ENCODE data around the gene ENTPD6. TPM values are rescaled to one million over a fixed set of nuclear protein-coding genes. Genes with fewer than 3 reads are reported as not detected.
"Not testable (repeated sequence)": the region's sequence is repeated elsewhere in the genome, so short reads cannot be mapped to it uniquely, and the experiment has no call there.

The ENTPD6 gene
- total RNA-seq: 10 to 100 TPM; 37.7 to 58.2 (median 53.1) TPM

DNA sequence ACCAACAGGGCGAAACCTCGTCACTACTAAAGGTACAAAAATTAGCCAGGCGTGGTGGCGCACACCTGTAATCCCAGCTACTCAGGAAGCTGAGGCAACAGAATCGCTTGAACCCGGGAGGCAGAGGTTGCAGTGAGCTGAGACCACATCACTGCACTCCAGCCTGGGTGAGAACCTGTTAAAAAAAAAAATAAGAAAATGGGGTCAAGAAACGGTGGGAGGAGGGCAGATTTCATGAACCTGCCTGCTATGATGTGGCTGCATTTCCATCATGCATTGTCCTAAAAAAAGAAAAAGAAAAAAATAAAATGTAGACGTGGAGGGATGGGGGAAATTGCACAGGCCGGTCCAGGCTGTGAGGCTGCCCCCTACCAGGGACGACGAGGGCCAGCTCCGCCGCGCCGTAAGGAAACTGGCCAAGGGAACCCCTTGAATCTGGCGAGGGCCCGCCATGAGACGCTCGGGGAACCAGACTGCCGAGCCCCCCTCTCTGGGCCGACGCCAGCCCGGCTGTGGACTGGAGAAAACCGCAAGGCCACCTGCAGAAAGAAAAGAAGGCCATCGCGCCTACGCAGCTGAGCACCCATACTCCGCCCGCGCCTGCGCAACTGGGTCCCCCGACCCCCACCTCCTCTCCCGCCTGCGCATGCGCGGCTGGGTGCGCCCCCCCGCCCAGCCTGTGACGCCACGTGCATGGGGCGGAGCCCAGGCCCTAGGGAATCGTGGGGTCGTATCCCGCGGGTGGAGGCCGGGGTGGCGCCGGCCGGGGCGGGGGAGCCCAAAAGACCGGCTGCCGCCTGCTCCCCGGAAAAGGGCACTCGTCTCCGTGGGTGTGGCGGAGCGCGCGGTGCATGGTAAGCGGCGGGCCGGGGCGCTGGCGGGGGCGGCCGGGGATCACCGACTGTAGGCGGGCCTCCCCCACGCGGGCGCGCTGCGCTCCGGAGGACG, at the start of gene ENTPD6:
ENTPD6 (plus strand) TSS at position 699 of the 948 bp plus-strand sequence. CDS start 10,825 bp downstream, outside the sequence.
- Histone ChIP-seq H3K4me3 (peak within 1 kb of the TSS; percentile 53 to 99 (median 93)), H3K4me1 (replicated peaks in 1 of 2) (peaks cover 6 to 16% of the 10 kb centered on the region in 2 donors), H3K27ac (peak within 1 kb of the TSS; percentile 86 to 92)
- in situ Hi-C loops (cut with MboI; ENCODE audit: low pct_unique_long_range_greater_than_20kb in 2 of 9, low sequenced_read_pairs in 9 of 9, unreplicated experiment in 9 of 9): loop anchor here in 2 of 9 experiments (25.0 kb wide), 1 partner anchor 208 kb away; the partner anchor contains the start of gene APMAP (in 2 of the 2)
- peak; percentile 60 to 86 (median 84) for ATAC-seq (replicated peaks in 6 of 8)
- WGBS, 10 experiments: 0 to 40% (median 23%) methylated on average over 1 to 12 of the region's 75 CpGs; no CpG with 5 or more reads in 1 of the 10 experiments

DNA sequence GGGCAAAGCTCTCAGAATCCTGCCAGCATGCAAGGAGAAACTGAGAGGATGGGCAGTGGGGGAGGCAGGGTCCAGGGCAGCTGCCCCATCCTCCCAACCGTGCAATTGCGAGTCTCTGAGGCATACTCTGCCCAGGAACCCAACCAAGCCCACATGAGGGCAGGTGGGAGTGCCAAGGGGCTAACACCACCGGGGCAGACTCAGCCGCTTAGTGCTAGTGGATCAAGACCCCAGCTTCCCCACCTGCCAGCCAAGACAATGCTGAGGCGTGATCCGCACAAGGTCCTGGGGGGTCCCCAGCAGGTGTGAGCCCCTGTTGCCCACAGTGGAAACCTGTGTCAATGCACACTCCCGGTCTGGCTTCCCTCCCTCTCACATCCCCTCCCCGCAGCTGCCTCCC, 48.5 kb upstream of the ENTPD6 start:
- in situ Hi-C loops (cut with MboI; ENCODE audit: low pct_unique_long_range_greater_than_20kb in 2 of 9, low sequenced_read_pairs in 9 of 9, unreplicated experiment in 9 of 9): no loop called here

DNA sequence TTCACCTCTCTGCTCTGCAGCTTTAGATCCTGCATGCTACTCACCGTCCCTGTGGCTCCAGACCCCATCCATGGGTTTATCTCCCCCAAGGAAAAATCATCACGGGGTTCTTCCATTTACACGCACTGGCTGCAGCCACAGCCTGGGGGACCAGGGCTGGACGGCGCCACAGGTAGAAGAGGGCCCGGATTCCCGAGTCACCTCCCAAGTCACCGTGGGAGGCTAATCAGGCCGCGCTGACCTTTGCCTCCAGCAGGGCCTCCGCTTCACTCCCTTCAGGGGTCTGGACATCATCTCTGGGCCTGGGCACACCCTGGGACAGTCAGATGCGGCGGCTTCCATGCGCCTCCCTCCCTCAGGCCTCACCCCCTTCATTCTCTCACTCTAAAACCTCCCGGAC, 47.8 kb upstream of the ENTPD6 start:
- H3K4me1 ChIP-seq (replicated peaks in 1 of 2): peaks cover 4 to 12% of the 10 kb centered on the region in 2 donors
- H3K4me3 ChIP-seq: no peak overlapping the region
- in situ Hi-C loops (cut with MboI; ENCODE audit: low pct_unique_long_range_greater_than_20kb in 2 of 9, low sequenced_read_pairs in 9 of 9, unreplicated experiment in 9 of 9): no loop called here
- no peak for ATAC-seq (replicated peaks in 6 of 8)
- no peak overlapping the region for H3K27ac ChIP-seq
- WGBS, 10 experiments: 77 to 100% (median 87%) methylated on average over 2 to 8 of the region's 15 CpGs; no CpG with 5 or more reads in 5 of the 10 experiments

More for the DNA sequence above, 48.5 kb upstream of the ENTPD6 start:
- H3K4me1 ChIP-seq (replicated peaks in 1 of 2): peaks cover 4 to 12% of the 10 kb centered on the region in 2 donors
- ATAC-seq (replicated peaks in 6 of 8): no peak
- H3K4me3 ChIP-seq: no peak overlapping the region
- H3K27ac ChIP-seq: no peak overlapping the region
- 86 to 100% (median 94%) methylated on average over 1 to 8 of the region's 8 CpGs; no CpG with 5 or more reads in 4 of the 10 experiments for WGBS, 10 experiments

DNA sequence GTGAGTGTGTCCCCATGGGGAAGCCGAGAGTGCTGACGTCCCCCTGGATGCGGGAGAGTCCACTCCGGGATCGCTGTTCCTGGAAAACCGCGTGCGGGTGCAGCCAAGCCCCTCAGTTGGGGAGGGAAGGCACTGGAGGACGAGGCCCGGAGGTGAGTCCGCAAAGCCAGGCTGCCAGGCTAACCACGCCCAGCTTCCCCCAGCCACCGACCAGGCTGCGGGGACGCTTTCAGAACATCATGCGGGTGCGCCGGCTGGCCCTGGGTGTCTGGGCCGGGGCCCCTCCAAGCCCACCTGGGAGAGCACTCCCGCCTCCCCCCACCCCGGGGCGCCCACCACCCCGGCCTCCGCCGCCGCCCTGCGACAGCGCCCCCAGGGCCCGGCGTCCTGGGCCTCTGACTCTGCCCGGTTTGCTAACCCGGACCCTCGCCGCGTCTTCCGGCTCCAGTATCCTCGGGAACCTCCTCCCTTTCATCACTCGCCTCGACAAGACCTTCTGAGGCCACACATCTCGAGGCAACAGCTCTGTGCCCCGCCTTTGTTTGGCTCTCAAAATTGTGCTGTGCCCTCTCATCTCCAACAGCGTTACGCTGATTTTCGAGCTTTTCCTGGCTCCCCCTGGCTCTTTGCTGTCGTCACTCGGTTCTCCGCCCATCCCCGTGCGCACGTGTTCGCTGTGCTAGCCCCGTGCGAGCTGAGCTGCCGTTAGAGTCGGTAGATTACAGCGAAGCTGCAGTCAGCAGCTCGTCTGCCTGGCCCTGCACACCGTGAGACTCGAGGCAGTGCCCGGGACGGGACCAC, 47.1 kb upstream of the ENTPD6 start:
- no peak overlapping the region for H3K27ac ChIP-seq
- 4 to 80% (median 22%) methylated on average over 1 to 18 of the region's 61 CpGs; no CpG with 5 or more reads in 5 of the 10 experiments for WGBS, 10 experiments
- peak overlapping the region in 1 of 5 donors; percentile 12 for H3K4me3 ChIP-seq
- ATAC-seq (replicated peaks in 6 of 8): peak; percentile 41 to 98 (median 83)
- in situ Hi-C loops (cut with MboI; ENCODE audit: low pct_unique_long_range_greater_than_20kb in 2 of 9, low sequenced_read_pairs in 9 of 9, unreplicated experiment in 9 of 9): no loop called here
- H3K4me1 ChIP-seq (replicated peaks in 1 of 2): peaks cover 4 to 12% of the 10 kb centered on the region in 2 donors

DNA sequence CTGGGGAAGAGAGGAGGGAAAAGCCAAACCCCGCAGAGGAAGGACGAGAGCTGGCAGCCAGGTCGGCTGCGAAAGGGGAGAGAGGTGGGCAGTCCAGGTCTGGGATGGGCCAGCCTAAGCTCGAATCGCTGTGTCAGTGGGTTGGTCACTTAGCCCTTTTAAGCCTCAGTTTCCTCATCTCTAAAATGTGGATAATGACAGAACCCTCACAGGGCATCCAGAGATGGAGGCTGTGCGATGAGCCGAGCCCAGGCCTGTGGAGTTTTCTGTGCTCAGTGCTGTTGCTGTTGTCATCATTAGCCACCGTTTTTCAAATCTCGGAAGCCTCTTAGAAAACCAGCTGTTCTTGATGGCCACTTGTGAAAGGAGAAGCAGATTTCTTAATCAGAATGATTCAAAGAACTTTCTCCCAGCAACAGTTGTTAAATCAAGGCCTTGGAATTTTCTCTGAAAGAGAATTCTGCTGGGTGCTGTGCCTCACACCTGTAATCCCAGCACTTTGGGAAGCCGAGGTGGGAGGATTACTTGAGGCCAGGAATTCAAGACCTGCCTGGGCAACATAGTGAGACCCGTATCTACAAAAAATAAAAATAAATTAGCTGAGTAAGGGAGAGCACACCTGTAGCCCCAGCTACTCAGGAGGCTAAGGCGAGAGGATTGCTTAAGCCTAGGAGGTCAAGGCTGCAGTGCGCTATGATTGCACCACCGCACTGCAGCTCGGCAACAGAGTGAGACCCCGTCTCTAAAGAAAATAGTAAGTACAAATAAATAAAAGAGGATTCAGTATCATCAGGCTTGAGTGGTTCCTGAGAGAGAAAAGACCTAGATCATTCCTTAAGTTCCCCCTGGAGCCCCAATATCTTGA, 46.3 kb upstream of the ENTPD6 start:
- ATAC-seq (replicated peaks in 6 of 8): peak in 1 of 8 experiments; percentile 2
- H3K4me3 ChIP-seq: no peak overlapping the region
- H3K4me1 ChIP-seq (replicated peaks in 1 of 2): peaks cover 4 to 12% of the 10 kb centered on the region in 2 donors
- no peak overlapping the region for H3K27ac ChIP-seq
- in situ Hi-C loops (cut with MboI; ENCODE audit: low pct_unique_long_range_greater_than_20kb in 2 of 9, low sequenced_read_pairs in 9 of 9, unreplicated experiment in 9 of 9): no loop called here
- 47 to 91% (median 74%) methylated on average over 4 to 9 of the region's 17 CpGs; no CpG with 5 or more reads in 2 of the 10 experiments for WGBS, 10 experiments

DNA sequence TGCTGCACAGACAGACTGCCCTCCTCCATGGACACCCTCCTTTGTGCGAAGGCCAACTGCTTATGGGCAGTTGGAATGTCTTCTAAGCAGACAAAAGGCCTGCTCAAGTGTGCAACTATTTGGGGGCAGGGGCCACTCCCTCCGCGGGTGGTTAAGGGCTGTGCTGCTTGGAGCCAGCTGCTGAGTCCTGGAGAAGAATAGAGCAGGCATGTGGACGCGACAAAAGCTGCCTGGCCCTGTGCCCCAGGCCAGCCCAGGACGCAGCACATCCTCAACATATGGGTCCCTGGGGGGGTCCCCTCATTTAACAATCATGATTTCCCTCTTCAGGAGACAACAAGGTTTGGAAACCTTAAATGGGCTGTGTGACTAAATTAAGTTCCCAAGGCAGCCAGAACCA, 45.5 kb upstream of the ENTPD6 start:
- in situ Hi-C loops (cut with MboI; ENCODE audit: low pct_unique_long_range_greater_than_20kb in 2 of 9, low sequenced_read_pairs in 9 of 9, unreplicated experiment in 9 of 9): loop anchor here in 1 of 9 experiments (25.0 kb wide), 1 partner anchor 163 kb away; the partner anchor contains the start of gene APMAP
- 0 to 100% (median 16%) methylated on average over 1 to 3 of the region's 6 CpGs; no CpG with 5 or more reads in 4 of the 10 experiments for WGBS, 10 experiments
- Histone ChIP-seq H3K27ac (no peak overlapping the region), H3K4me3 (no peak overlapping the region), H3K4me1 (replicated peaks in 1 of 2) (peaks cover 4 to 12% of the 10 kb centered on the region in 2 donors)
- ATAC-seq (replicated peaks in 6 of 8): peak in 5 of 8 experiments; percentile 76 to 88 (median 83)

DNA sequence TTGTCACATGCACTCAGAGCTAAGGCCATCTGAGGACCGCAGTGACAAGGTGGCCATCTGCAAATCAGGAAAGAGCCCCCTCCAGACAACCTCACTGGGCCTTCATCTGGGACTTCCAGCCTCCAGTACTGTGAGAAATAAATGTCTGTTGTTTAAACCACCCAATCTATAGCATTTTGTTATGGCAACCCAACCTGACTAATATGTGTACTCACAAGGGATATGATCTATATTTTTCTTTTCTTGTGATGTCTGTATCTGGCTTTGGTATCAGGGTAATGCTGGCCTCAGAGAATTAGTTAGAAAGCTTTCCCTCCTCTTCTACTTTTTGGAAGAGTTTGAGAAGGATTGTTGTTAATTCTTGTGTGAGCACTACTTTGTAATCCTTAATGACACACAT, 37.5 kb upstream of the ENTPD6 start:
- Histone ChIP-seq H3K4me1 (replicated peaks in 1 of 2) (no peaks in the 10 kb centered on the region), H3K27ac (no peak overlapping the region), H3K4me3 (no peak overlapping the region)
- 40 to 100% (median 59%) methylated on average over 1 of the region's 1 CpG; no CpG with 5 or more reads in 6 of the 10 experiments for WGBS, 10 experiments
- in situ Hi-C loops (cut with MboI; ENCODE audit: low pct_unique_long_range_greater_than_20kb in 2 of 9, low sequenced_read_pairs in 9 of 9, unreplicated experiment in 9 of 9): loop anchor here in 1 of 9 experiments (25.0 kb wide), 1 partner anchor 171 kb away; the partner anchor contains the start of gene APMAP
- no peak for ATAC-seq (replicated peaks in 6 of 8)

DNA sequence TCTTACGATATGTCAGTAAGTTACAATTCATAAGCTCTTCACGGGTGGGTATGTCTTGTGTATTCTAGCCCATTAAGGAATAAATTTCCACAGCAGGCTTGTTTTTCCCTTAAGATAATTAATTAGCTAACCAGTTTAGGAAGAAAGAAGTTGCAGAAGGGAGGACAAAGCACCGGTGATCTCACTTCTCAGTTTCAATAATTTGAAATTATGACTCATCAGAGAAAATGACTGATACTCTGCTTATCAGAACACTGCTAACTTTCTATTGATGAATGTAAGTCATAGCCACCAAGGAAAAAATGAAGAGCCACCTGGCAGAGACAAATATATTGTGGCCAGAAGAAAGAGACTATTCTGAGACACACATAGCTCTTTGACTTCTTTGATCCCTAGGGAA, 35.0 kb upstream of the ENTPD6 start:
- H3K4me1 ChIP-seq (replicated peaks in 1 of 2): no peaks in the 10 kb centered on the region
- H3K4me3 ChIP-seq: no peak overlapping the region
- 19 to 88% (median 65%) methylated on average over 1 to 3 of the region's 3 CpGs; no CpG with 5 or more reads in 1 of the 10 experiments for WGBS, 10 experiments
- in situ Hi-C loops (cut with MboI; ENCODE audit: low pct_unique_long_range_greater_than_20kb in 2 of 9, low sequenced_read_pairs in 9 of 9, unreplicated experiment in 9 of 9): loop anchor here in 2 of 9 experiments (10.0 to 25.0 kb wide), 2 partner anchors 166 to 173 kb away; partner anchors contain the start of gene APMAP (in 2 of the 2)
- ATAC-seq (replicated peaks in 6 of 8): peak in 2 of 8 experiments; percentile 6 to 27
- no peak overlapping the region for H3K27ac ChIP-seq

DNA sequence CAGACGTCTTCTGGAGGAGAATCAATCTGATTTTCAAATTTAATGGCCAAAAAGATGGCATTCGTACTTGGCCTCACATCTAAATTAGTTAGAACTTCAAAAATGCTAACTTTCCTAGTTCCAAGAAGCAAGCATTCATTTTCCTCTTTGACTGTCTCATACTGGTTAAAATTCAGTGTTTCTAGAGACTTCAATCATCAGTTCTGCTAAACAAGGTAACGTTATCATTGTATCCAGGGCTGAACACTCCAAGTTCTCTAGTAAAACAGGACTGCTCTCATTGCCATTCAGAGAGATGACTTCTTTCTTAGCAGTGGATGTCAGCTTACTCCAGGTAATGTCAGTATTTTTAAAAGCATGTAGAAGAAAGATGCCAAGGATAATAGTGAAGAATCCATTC, 34.6 kb upstream of the ENTPD6 start:
- H3K27ac ChIP-seq: no peak overlapping the region
- no peak overlapping the region for H3K4me3 ChIP-seq
- ATAC-seq (replicated peaks in 6 of 8): no peak
- no peaks in the 10 kb centered on the region for H3K4me1 ChIP-seq (replicated peaks in 1 of 2)
- WGBS, 10 experiments: 0 to 62% (median 55%) methylated on average over 1 to 3 of the region's 3 CpGs
- in situ Hi-C loops (cut with MboI; ENCODE audit: low pct_unique_long_range_greater_than_20kb in 2 of 9, low sequenced_read_pairs in 9 of 9, unreplicated experiment in 9 of 9): loop anchor here in 2 of 9 experiments (10.0 to 25.0 kb wide), 2 partner anchors 166 to 174 kb away; partner anchors contain the start of gene APMAP (in 2 of the 2)

DNA sequence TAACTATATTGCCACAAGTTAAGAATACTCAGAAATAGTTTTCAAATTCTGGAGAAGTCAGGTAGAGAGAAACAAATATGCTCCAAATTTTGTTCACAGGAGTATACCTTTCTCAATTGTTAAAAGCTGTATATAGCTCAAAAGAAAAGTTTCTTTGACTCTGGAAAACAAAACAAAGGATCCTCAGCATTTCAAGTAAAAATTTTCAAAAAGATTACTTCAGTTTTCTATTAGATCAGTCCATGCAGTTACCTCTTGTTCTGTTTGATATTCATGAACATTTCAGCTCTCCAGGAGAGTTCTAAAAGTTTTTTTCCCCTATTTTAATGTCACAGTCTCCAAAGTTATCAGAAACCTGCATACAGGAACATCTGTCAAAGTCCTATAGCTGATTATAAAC, 30.4 kb upstream of the ENTPD6 start:
- Histone ChIP-seq H3K27ac (no peak overlapping the region), H3K4me1 (replicated peaks in 1 of 2) (no peaks in the 10 kb centered on the region), H3K4me3 (no peak overlapping the region)
- in situ Hi-C loops (cut with MboI; ENCODE audit: low pct_unique_long_range_greater_than_20kb in 2 of 9, low sequenced_read_pairs in 9 of 9, unreplicated experiment in 9 of 9): loop anchor here in 2 of 9 experiments (10.0 to 25.0 kb wide), 2 partner anchors 170 to 178 kb away; partner anchors contain the start of gene APMAP (in 2 of the 2)
- ATAC-seq (replicated peaks in 6 of 8): no peak

DNA sequence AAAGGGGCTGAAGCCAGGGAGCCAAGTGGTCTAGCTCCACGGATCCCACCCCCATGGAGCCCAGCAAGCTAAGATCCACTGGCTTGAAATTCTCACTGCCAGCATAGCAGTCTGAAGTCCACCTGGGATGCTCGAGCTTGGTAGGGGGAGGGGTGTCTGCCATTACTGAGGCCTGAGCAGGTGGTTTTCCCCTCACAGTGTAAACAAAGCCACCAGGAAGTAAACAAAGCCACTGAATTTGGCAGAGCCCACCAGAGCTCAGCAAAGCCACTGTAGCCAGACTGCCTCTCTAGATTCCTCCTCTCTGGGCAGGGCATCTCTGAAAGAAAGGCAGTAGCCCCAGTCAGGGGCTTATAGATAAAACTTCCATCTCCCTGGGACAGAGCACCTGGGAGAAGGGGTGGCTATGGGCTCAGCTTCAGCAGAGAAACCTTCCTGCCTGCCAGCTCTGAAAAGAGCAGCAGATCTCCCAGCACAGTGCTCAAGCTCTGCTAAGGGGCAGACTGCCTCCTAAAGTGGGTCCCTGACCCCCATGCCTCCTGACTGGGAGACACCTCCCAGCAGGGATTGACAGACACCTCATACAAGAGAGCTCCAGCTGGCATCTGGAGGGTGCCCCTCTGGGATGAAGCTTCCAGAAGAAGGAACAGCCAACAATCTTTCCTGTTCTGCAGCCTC, 29.3 kb upstream of the ENTPD6 start:
- in situ Hi-C loops (cut with MboI; ENCODE audit: low pct_unique_long_range_greater_than_20kb in 2 of 9, low sequenced_read_pairs in 9 of 9, unreplicated experiment in 9 of 9): loop anchor here in 2 of 9 experiments (10.0 to 25.0 kb wide), 2 partner anchors 171 to 179 kb away; partner anchors contain the start of gene APMAP (in 2 of the 2)
- H3K4me1 ChIP-seq (replicated peaks in 1 of 2); H3K27ac ChIP-seq; ATAC-seq (replicated peaks in 6 of 8); H3K4me3 ChIP-seq: not testable (repeated sequence)
- 20 to 83% (median 46%) methylated on average over 1 to 2 of the region's 2 CpGs; no CpG with 5 or more reads in 6 of the 10 experiments for WGBS, 10 experiments

Measured in motor neuron (in vitro differentiated cells).